Lower leg skin (tissue), 3 donors: ENCODE data around the gene RPTOR.

Experiments
- POLR2A ChIP-seq, 2 donors: fragments of 450-650 bp; IDR thresholded peaks; one replicate each; pipeline ENCODE4 v1.6.1; 2016 to 2017; ENCODE audit warnings: antibody characterized with exemption in 2 of 2, mild to moderate bottlenecking in 1 of 2, moderate library complexity in 1 of 2
- TF ChIP-seq, protein P1 (sequence below), 3 donors: fragments of 450-650 bp; IDR thresholded peaks; one replicate each; pipeline ENCODE4 v1.5.1; 2016; ENCODE audit warnings: antibody characterized with exemption in 3 of 3, mild to moderate bottlenecking in 3 of 3, moderate library complexity in 2 of 3

DNA sequence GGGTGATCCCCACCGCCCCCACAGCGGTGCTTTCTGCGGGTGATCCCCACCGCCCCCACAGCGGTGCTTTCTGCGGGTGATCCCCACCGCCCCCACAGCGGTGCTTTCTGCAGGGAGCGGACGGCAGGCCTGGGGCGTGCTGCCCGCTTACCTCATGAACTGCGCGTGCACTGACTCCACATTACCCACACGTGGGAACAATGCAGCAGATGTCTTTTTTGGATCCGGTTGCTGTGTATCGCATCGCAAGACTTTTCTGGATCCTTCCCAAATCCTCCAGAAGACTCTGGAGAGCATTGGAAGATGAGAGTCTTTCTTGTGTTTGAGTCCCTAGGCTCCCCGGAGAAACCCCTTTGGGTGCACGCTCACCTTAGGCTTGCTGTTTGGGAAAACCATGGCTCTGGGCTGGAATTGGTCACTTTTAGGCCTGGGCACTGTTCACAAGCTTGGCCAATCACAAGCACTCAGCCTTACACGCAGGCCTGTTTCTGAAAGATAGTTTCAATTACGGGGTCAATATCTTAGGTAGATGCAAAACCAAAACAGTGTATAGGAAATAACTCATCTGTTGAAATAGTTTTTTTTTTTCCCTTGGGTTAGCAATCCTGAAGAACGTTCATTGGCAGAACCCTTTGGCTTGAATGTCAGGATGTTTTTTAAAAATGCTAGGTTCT lies 201.8 kb downstream of the RPTOR start:
- no peak for TF ChIP-seq POLR2A (IDR thresholded peaks at IDR 0.05)
- TF ChIP-seq, protein P1, sequence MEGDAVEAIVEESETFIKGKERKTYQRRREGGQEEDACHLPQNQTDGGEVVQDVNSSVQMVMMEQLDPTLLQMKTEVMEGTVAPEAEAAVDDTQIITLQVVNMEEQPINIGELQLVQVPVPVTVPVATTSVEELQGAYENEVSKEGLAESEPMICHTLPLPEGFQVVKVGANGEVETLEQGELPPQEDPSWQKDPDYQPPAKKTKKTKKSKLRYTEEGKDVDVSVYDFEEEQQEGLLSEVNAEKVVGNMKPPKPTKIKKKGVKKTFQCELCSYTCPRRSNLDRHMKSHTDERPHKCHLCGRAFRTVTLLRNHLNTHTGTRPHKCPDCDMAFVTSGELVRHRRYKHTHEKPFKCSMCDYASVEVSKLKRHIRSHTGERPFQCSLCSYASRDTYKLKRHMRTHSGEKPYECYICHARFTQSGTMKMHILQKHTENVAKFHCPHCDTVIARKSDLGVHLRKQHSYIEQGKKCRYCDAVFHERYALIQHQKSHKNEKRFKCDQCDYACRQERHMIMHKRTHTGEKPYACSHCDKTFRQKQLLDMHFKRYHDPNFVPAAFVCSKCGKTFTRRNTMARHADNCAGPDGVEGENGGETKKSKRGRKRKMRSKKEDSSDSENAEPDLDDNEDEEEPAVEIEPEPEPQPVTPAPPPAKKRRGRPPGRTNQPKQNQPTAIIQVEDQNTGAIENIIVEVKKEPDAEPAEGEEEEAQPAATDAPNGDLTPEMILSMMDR (IDR thresholded peaks at IDR 0.05): no peak
